ENCODE results near the gene OR10A6. TPM values are rescaled to one million over a fixed set of nuclear protein-coding genes. Genes with fewer than 3 reads are reported as not detected.

The OR10A6 gene
- total and polyA plus RNA-seq, 10 of the 15 experiments (the other 5 are each of a cell fraction or from before 2014, with no cell fraction given), result not detected

DNA sequence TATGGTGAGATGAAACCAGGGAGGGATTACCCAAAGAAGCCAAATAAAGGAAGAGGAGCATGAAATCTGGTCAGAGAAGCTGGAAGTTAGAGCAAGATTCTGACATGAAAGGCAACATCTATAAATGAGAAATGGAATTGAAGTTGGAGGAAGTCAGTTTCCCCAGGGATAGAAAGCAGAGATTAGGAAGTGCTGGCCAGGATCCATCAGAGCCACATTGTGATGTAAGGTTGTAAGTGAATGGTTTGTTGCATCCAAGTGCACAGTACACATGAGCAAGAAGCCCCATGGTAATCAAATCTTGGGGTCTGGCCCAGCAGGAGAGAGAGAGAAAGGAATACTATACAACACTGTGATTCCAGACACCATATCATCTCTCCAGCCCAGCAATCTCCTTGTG lies 40.8 kb upstream of the OR10A6 start:
- RAD21 ChIA-PET (ENCODE audit: unreplicated experiment), result no interaction called here
- no peaks in the 10 kb centered on the region for H4K20me1 ChIP-seq (ENCODE audit: control insufficient read depth, insufficient read depth)
- H3K4me2 ChIP-seq (ENCODE audit: control insufficient read depth, insufficient read depth), result no peak overlapping the region
- TF ChIP-seq SMC3 (IDR thresholded peaks at IDR 0.05; ENCODE audit: borderline replicate concordance, low read length) (no peak), PAX5 (IDR thresholded peaks at IDR 0.05; ENCODE audit: borderline replicate concordance, low read depth, low read length) (no peak), CHD2 (IDR thresholded peaks at IDR 0.05; ENCODE audit: borderline replicate concordance, low read depth, low read length) (no peak), IRF4 (IDR thresholded peaks at IDR 0.05; ENCODE audit: low read depth, low read length) (no peak)
- TF ChIP-seq, protein P1, sequence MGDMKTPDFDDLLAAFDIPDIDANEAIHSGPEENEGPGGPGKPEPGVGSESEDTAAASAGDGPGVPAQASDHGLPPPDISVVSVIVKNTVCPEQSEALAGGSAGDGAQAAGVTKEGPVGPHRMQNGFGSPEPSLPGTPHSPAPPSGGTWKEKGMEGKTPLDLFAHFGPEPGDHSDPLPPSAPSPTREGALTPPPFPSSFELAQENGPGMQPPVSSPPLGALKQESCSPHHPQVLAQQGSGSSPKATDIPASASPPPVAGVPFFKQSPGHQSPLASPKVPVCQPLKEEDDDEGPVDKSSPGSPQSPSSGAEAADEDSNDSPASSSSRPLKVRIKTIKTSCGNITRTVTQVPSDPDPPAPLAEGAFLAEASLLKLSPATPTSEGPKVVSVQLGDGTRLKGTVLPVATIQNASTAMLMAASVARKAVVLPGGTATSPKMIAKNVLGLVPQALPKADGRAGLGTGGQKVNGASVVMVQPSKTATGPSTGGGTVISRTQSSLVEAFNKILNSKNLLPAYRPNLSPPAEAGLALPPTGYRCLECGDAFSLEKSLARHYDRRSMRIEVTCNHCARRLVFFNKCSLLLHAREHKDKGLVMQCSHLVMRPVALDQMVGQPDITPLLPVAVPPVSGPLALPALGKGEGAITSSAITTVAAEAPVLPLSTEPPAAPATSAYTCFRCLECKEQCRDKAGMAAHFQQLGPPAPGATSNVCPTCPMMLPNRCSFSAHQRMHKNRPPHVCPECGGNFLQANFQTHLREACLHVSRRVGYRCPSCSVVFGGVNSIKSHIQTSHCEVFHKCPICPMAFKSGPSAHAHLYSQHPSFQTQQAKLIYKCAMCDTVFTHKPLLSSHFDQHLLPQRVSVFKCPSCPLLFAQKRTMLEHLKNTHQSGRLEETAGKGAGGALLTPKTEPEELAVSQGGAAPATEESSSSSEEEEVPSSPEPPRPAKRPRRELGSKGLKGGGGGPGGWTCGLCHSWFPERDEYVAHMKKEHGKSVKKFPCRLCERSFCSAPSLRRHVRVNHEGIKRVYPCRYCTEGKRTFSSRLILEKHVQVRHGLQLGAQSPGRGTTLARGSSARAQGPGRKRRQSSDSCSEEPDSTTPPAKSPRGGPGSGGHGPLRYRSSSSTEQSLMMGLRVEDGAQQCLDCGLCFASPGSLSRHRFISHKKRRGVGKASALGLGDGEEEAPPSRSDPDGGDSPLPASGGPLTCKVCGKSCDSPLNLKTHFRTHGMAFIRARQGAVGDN (IDR thresholded peaks at IDR 0.05), result no peak
- TF ChIP-seq, protein P2, sequence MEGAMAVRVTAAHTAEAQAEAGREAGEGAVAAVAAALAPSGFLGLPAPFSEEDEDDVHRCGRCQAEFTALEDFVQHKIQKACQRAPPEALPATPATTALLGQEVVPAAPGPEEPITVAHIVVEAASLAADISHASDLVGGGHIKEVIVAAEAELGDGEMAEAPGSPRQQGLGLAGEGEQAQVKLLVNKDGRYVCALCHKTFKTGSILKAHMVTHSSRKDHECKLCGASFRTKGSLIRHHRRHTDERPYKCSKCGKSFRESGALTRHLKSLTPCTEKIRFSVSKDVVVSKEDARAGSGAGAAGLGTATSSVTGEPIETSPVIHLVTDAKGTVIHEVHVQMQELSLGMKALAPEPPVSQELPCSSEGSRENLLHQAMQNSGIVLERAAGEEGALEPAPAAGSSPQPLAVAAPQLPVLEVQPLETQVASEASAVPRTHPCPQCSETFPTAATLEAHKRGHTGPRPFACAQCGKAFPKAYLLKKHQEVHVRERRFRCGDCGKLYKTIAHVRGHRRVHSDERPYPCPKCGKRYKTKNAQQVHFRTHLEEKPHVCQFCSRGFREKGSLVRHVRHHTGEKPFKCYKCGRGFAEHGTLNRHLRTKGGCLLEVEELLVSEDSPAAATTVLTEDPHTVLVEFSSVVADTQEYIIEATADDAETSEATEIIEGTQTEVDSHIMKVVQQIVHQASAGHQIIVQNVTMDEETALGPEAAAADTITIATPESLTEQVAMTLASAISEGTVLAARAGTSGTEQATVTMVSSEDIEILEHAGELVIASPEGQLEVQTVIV (IDR thresholded peaks at IDR 0.05; ENCODE audit: borderline replicate concordance, partially characterized antibody), result no peak
- no peak overlapping the region for H3K4me3 ChIP-seq
- POLR2A ChIA-PET, result no interaction called here
- no TSS peak for BruUV-seq (replicated peaks)
- no peaks in the 10 kb centered on the region for H3K27me3 ChIP-seq (replicated peaks in 1 of 2; ENCODE audit: control insufficient read depth in 2 of 2, insufficient read depth in 2 of 2, low read length in 1 of 2)
- CTCF ChIA-PET, result interaction anchor here (0.5 kb wide), 1 partner anchor 578 kb away, joined by 3 read pairs; no protein-coding TSS in a partner anchor
- H2AFZ ChIP-seq (ENCODE audit: control insufficient read depth, low read depth, low read length), result no peak overlapping the region
- SMC1A ChIA-PET (ENCODE audit: uncharacterized antibody, unreplicated experiment), result no interaction called here
- intact Hi-C loops (cut with micrococcal nuclease; ENCODE audit: unreplicated experiment) (no loop called here), in situ Hi-C loops (cut with MboI) (no loop called here)
- no peaks in the 10 kb centered on the region for H3K4me1 ChIP-seq (ENCODE audit: control insufficient read depth, insufficient read depth, low read length)
- no peaks in the 10 kb centered on the region for H3K79me2 ChIP-seq (ENCODE audit: control insufficient read depth, insufficient read depth, low read length)
- ATAC-seq (no peak), DNase-seq (ENCODE audit: low read depth, low spot score) (no peak), FAIRE-seq (no peak)
- H3K9me3 ChIP-seq (replicated peaks; ENCODE audit: control insufficient read depth, insufficient read depth, low read length), result no peaks in the 10 kb centered on the region
- H3K36me3 ChIP-seq (ENCODE audit: control insufficient read depth in 2 of 2, insufficient read depth in 2 of 2, low read length in 1 of 2), result no peaks in the 10 kb centered on the region
- H3K27ac ChIP-seq (ENCODE audit: control insufficient read depth, insufficient read depth), result no peak overlapping the region
- no peak overlapping the region for H3K9ac ChIP-seq (ENCODE audit: control insufficient read depth, insufficient read depth, low read length)

Data from GM12878 (cell line).